Fibroblast of skin of right quadriceps (primary cell): Measurements from ENCODE around the gene ZFYVE16.

Source experiments
- DNase-seq: peaks from one replicate; pipeline ENCODE4 v3.0.0-alpha.2; 2013

The ZFYVE16 gene

DNA sequence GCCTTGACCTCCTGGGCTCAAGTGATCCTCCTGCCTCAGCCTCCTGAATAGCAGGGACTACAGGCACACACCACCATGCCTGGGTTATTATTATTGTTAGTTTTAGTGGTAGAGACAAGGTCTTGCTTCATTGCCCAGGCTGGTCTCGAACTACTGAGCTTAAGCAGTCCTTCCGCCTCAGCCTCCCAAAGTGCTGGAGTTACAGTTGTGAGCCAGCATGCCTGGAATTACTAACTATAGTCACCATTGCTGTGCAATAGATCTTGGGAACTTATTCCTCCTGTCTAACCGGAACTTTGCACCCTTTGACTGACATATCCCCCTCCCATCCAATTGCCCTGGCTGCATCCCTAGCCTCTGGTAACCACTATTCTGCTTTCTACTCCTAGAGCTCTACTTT lies 83.4 kb downstream of the ZFYVE16 start:
- DNase-seq = no peak

GRCh38 chr5:80492741-80493140 lies 84.9 kb downstream of the ZFYVE16 start:
- no peak for DNase-seq

DNA sequence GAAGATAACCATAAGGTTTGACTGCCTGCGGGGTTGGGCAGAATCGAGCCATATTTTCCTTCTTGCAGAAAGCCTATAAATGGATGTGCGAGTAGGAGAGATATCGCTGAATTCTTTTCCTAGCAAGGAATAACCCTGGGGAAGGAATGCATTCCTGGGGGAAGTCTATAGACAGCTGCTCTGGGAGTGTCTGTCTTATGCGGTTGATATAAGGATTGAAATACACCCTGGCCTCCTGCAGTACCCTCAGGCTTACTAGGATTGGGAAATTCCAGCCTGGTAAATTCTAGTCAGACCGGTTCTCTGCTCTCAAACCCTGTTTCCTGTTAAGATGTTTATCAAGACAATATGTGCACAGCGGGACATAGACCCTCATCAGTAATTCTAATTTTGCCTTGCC lies 85.6 kb downstream of the ZFYVE16 start:
- DNase-seq = peak; percentile 52

DNA sequence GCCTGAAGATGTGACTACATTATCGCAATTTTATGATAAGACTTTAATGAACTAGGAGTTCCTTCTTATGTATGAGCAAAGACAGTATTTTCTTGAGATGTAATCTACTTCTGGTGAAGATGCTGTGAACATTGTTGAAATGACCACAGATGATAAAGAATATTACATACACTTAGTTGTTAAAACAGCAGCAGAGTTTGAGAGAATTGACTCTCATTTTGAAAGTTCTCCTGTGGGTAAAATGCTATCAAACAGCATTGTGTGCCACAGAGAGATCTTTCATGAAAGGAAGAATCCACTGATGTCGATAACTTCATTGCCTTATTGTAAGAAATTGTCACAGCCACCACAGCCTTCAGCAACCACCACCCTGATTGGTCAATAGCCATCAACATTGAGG lies 88.0 kb downstream of the ZFYVE16 start:
- DNase-seq = no peak

- DNase-seq = no peak
These were observed 94.9 kb downstream of the ZFYVE16 start for GRCh38 chr5:80502800-80503199.

DNA sequence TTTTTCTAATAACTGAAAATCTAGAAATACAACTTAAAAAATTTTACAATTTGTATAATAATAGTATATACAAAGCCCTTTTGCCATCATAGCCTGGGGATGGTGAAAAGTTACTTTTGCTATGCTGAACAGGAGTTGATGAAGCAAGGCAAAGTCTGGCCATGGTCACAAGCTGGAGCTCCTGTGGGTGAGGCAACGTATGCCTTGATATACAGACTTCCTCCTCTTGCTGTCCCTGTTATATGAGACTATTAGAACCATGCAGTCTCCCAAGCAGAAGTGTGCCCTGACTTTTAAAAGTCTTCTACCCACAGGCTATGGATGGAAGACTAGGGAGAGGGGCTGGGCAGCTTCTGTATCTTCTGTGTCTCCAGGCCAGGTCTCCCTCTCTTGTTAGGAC lies 95.8 kb downstream of the ZFYVE16 start:
- no peak for DNase-seq

GRCh38 chr5:80504833-80505232 lies 97.0 kb downstream of the ZFYVE16 start:
- no peak for DNase-seq

DNA sequence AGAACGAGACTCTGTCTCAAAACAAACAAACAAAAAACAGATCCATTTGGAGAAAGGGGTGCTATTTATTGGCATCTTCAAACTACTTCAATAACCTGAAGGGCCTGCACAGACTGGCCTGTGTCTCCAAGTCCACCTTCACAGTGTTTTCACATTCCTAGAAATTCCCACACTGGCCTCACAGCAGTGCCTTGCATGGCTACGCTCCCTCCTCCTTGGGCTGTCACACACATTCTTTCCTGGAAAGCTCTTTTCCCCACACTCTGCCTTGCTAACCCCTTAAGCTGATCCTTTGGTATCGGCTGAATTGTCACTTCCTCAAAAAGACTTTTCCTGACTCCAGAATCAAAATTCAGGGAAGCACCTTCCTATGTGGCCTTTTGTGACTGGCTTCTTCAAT lies 99.8 kb downstream of the ZFYVE16 start:
- DNase-seq = no peak

DNA sequence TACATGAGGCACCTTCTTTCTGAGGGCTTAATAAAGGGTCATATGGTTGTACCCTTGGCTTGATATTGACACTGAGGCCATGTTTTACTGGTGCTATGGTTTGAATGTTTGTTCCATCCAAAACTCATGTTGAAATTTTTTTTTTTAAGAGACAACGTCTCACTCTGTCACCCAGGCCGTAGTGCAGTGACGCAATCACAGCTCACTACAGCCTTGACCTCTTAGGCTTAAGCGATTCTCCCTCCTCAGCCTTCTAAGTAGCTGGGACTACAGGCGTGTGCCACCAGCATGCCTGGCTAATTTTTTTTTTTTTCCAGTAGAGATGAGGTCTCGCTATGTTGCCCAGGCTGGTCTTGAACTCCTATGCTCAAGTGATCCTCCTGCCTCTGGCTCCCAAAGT lies 101.0 kb downstream of the ZFYVE16 start:
- no peak for DNase-seq

DNA sequence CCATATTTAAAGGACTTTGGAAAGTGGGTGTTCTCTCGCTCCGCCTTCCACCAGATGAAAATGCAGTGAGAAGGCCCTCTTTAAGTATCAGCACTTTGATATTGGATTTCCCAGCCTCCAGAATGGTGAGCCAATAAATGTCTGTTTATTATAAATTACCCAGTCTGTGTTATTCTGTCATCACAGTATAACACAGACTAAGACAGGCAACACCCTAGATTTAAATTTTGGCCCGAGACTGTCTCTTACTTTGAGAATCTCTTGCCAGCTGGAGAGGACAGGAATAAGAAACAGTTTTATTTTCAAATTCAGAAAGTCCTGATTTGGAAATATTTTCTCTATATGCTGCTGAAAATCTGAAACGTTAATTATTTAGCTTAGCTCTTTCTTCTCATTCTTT lies 101.5 kb downstream of the ZFYVE16 start:
- no peak for DNase-seq

GRCh38 chr5:80516826-80517225 lies 109.0 kb downstream of the ZFYVE16 start:
- DNase-seq = peak; percentile 48
